ENCODE results near the gene L3HYPDH. TPM values are rescaled to one million over a fixed set of nuclear protein-coding genes. Genes with fewer than 3 reads are reported as not detected.

L3HYPDH gene
- total RNA-seq, 4 donors from 2014 or later = 17.3 to 86.6 (median 43.3) TPM

DNA sequence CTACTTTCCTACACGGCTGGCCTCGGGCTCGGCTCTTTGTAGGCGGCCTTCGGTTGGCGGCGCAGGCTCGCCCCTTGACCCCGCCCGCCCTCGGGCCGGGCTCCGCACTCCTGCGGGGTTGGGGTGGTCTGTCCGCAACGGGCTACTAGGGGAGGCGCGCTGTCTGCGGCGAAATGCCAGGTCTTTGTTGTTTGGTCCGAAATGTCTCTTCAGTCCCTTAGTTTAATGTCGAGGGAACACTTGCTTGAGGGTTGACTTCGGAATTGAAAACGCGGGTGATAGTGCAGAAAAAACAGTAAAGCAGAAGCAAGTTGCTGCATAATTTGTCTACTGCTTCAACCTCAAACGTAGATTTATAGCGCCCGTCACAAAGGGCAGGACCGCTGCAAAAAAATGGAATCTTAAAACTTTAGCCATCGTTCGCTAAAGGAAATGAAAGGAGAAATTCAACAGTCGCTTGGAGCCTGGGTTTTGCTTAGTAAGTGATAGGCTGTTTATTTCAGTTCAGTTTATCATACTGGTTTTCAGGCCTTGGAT lies 499 bp upstream of the L3HYPDH start:
- peak overlapping the region; percentile 73 to 93 (median 89) for H3K27ac ChIP-seq
- H3K4me1 ChIP-seq = peaks cover 0 to 56% (median 9%) of the 10 kb centered on the region in 4 donors
- H3K36me3 ChIP-seq = peaks cover 0 to 17% (median 0%) of the 10 kb centered on the region in 3 donors
- TF ChIP-seq, protein P1, sequence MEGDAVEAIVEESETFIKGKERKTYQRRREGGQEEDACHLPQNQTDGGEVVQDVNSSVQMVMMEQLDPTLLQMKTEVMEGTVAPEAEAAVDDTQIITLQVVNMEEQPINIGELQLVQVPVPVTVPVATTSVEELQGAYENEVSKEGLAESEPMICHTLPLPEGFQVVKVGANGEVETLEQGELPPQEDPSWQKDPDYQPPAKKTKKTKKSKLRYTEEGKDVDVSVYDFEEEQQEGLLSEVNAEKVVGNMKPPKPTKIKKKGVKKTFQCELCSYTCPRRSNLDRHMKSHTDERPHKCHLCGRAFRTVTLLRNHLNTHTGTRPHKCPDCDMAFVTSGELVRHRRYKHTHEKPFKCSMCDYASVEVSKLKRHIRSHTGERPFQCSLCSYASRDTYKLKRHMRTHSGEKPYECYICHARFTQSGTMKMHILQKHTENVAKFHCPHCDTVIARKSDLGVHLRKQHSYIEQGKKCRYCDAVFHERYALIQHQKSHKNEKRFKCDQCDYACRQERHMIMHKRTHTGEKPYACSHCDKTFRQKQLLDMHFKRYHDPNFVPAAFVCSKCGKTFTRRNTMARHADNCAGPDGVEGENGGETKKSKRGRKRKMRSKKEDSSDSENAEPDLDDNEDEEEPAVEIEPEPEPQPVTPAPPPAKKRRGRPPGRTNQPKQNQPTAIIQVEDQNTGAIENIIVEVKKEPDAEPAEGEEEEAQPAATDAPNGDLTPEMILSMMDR (IDR thresholded peaks at IDR 0.05) = no peak
- TF ChIP-seq POLR2A (IDR thresholded peaks at IDR 0.05) = no peak
- H3K9me3 ChIP-seq = no peaks in the 10 kb centered on the region
- H3K4me3 ChIP-seq = peak overlapping the region; percentile 68 to 93 (median 76)
- DNase-seq = no peak
- H3K27me3 ChIP-seq = no peaks in the 10 kb centered on the region

DNA sequence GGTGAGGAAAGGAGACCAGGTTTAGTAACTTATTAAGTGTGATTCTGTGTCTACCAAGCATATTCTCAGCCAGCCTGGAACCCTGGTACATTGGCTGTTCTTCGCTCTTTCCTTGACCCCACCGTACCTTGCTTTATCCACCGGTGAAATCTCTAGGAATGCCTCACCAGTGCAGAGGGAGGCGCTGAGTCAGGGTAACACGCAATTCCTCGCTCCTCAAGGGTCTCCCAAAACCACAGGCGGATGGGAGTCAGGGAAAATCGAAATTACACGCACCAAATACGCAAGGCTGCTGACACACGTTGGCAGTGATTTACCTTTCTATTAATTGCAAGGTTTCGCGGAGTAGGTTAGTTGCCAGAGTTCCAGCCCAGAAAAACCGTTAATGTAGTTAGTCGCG lies 845 bp downstream of the L3HYPDH start:
- no peak for DNase-seq
- H3K4me1 ChIP-seq = peaks cover 0 to 56% (median 9%) of the 10 kb centered on the region in 4 donors
- TF ChIP-seq, protein P1 (IDR thresholded peaks at IDR 0.05) = no peak
- no peak for TF ChIP-seq POLR2A (IDR thresholded peaks at IDR 0.05)
- H3K4me3 ChIP-seq = peak overlapping the region; percentile 68 to 93 (median 76)
- H3K27me3 ChIP-seq = no peaks in the 10 kb centered on the region
- peak overlapping the region; percentile 73 to 93 (median 89) for H3K27ac ChIP-seq
- H3K36me3 ChIP-seq = peaks cover 0 to 4% (median 0%) of the 10 kb centered on the region in 3 donors
- no peaks in the 10 kb centered on the region for H3K9me3 ChIP-seq

DNA sequence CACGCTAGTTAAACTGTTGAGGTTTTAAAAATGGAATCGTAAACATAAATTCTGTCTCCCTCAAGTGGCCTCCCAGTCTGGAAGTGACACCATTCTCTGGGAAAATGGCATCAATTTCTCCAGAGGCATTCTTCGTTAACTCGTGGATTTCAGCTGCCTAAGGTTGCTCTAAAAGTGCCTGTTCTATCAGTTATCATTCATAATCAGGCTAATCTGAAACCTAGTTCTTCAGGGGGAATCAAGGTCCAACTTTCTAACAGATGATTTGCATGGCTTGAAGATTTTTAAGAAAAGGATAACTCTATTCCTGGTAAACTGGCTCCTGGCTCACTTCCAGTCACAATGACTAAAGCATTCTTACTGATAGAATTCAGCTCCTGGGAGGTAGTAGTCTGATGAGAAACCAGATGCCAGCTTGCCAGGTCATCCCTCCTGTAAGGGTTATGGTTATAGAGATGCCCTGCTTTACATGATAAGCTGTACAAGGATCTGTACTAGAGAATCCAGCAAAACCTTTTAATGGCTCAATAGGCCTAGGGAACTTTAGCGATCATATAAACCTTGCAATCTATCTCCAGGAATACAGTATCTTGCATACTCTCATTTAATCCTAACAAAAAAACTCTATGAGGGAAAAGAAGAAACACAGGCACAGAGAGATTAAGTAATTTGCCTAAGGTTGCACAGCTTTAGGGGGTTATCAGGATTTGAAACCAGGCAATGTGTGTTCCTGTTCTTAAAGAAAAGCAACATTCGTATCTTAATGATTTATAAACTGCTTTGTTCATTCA lies 1.5 kb downstream of the L3HYPDH start:
- DNase-seq = no peak
- TF ChIP-seq POLR2A (IDR thresholded peaks at IDR 0.05) = no peak
- TF ChIP-seq, protein P1 (IDR thresholded peaks at IDR 0.05) = no peak
- no peaks in the 10 kb centered on the region for H3K27me3 ChIP-seq
- no peaks in the 10 kb centered on the region for H3K9me3 ChIP-seq
- H3K4me3 ChIP-seq = peak overlapping the region; percentile 68 to 93 (median 76)
- peaks cover 0 to 51% (median 9%) of the 10 kb centered on the region in 4 donors for H3K4me1 ChIP-seq
- peak overlapping the region; percentile 36 to 93 (median 89) for H3K27ac ChIP-seq
- H3K36me3 ChIP-seq = peaks cover 0 to 3% (median 0%) of the 10 kb centered on the region in 3 donors

DNA sequence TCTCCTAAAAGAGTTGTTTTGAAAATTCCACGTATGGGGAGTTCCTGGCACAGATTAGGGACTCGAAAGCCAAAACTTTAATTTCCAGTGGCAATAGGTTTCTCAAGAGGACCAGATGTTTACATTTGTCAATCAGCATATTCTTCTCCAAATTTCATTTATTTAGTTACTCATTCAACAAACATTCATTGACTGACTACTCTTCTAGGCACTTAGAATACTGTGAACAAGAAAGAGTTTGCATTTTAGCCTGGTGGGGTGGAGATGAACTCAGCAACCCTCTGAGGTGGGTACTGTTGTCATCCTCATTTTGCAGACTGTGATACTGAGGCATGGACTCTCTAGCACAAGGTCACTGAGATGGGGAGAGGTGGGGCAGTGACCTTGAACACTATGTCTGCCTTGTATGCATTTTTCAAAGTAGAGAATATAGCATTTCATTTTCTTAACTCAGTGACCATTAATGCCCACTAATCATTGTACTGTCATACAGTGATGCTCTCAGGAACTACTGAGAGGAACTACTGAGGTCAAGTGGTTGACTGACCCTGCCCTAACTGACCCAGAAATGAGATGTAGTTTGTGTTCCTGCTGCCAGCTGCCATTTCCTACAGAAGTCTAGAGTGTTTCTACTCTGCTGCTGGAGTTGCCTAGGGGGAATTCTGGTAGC lies 2.2 kb downstream of the L3HYPDH start:
- no peaks in the 10 kb centered on the region for H3K9me3 ChIP-seq
- no peak for DNase-seq
- TF ChIP-seq, protein P1 (IDR thresholded peaks at IDR 0.05) = no peak
- TF ChIP-seq POLR2A (IDR thresholded peaks at IDR 0.05) = no peak
- peaks cover 0 to 3% (median 0%) of the 10 kb centered on the region in 3 donors for H3K36me3 ChIP-seq
- peak overlapping the region; percentile 12 to 93 (median 27) for H3K27ac ChIP-seq
- H3K4me3 ChIP-seq = peak overlapping the region in 1 of 4 donors; percentile 68
- H3K27me3 ChIP-seq = no peaks in the 10 kb centered on the region
- H3K4me1 ChIP-seq = peaks cover 0 to 47% (median 9%) of the 10 kb centered on the region in 4 donors

DNA sequence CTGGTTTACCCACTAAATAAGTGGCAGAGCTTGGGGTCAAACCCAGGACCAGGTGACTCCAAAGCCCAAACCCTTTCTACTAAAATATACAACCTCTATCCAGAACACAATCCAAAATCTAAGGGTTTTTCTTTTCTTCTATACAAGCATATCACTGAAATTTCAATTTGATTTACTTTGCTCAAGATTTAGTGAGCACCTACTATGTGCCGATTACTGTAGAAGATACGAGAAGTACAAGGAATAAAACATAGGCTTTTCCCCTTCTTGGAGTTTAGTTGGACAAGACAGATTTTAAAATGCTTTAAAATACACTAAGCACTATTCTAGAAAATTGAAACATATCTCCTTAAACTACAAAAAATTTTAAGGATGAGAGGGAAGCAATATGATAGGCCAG lies 2.8 kb downstream of the L3HYPDH start:
- Histone ChIP-seq H3K4me1 (peaks cover 0 to 41% (median 9%) of the 10 kb centered on the region in 4 donors), H3K27ac (no peak overlapping the region), H3K36me3 (peaks cover 0 to 3% (median 0%) of the 10 kb centered on the region in 3 donors), H3K9me3 (no peaks in the 10 kb centered on the region), H3K27me3 (no peaks in the 10 kb centered on the region), H3K4me3 (no peak overlapping the region)
- no peak for DNase-seq
- no peak for TF ChIP-seq POLR2A (IDR thresholded peaks at IDR 0.05)
- TF ChIP-seq, protein P1 (IDR thresholded peaks at IDR 0.05) = no peak
